GM23338 (cell line): Measurements from ENCODE around the gene OPTN. TPM values are rescaled to one million over a fixed set of nuclear protein-coding genes. Genes with fewer than 3 reads are reported as not detected.
A peak's percentile ranks its signal among the peaks of the same experiment; 100 is the strongest.

Source experiments
- ATAC-seq: fragments of 200-7000 bp; cut with Tn5 transposase; 3 replicates; pipeline ENCODE4 v1.9.1; 2020
- DNase-seq: peaks from one replicate; pipeline ENCODE4 v3.0.0-alpha.2; 2015; ENCODE audit warnings: low spot score
- H2AFZ ChIP-seq: fragments of 200-600 bp; sonication (generic); 2 replicates; pipeline ENCODE4 v1.8.0; 2016; ENCODE audit warnings: antibody characterized with exemption, mild to moderate bottlenecking, moderate library complexity
- H3F3A ChIP-seq: fragments of 200-600 bp; sonication (generic); replicated peaks from 2 replicates; pipeline ENCODE4 v1.8.0; 2017; ENCODE audit warnings: antibody characterized with exemption, mixed run types, low read depth
- H3K27ac ChIP-seq: fragments of 200-600 bp; sonication (generic); 2 replicates; pipeline ENCODE4 v1.6.1; 2016; ENCODE audit warnings: low read depth
- H3K27me3 ChIP-seq: fragments of 200-600 bp; sonication (generic); 2 replicates; pipeline ENCODE4 v1.8.0; 2016; ENCODE audit warnings: mild to moderate bottlenecking, mixed run types, moderate library complexity; ENCODE audit not compliant: insufficient read depth
- H3K36me3 ChIP-seq: fragments of 200-600 bp; sonication (generic); 2 replicates; pipeline ENCODE4 v1.8.0; 2016; ENCODE audit warnings: mild to moderate bottlenecking; ENCODE audit not compliant: insufficient read depth
- H3K4me1 ChIP-seq: fragments of 200-600 bp; sonication (generic); 2 replicates; pipeline ENCODE4 v1.8.0; 2016; ENCODE audit warnings: mild to moderate bottlenecking, moderate library complexity; ENCODE audit not compliant: insufficient read depth
- H3K4me2 ChIP-seq: fragments of 200-600 bp; sonication (generic); 2 replicates; pipeline ENCODE4 v1.7.1; 2017; ENCODE audit warnings: mixed run types
- H3K4me3 ChIP-seq: fragments of 200-600 bp; sonication (generic); 2 replicates; pipeline ENCODE4 v1.6.1; 2016; ENCODE audit warnings: mixed run types
- H3K79me2 ChIP-seq: fragments of 200-600 bp; sonication (generic); replicated peaks from 2 replicates; pipeline ENCODE4 v1.8.0; 2017; ENCODE audit warnings: mild to moderate bottlenecking; ENCODE audit not compliant: insufficient read depth
- H3K9me2 ChIP-seq: fragments of 200-600 bp; sonication (generic); 2 replicates; pipeline ENCODE4 v1.8.0; 2017; ENCODE audit not compliant: insufficient read depth
- H4K20me1 ChIP-seq: fragments of 200-600 bp; sonication (generic); replicated peaks from 2 replicates; pipeline ENCODE4 v1.8.0; 2017; ENCODE audit warnings: mild to moderate bottlenecking; ENCODE audit not compliant: insufficient read depth
- H3K27ac Mint-ChIP-seq: 2 replicates; pipeline ENCODE4 v1.8.0; 2020; ENCODE audit warnings: inconsistent platforms, mild to moderate bottlenecking, moderate library complexity, mixed read lengths
- H3K27me3 Mint-ChIP-seq: 3 replicates; pipeline ENCODE4 v1.8.0; 2022; ENCODE audit warnings: low read depth, mild to moderate bottlenecking, moderate library complexity, mixed read lengths, inconsistent platforms; ENCODE audit not compliant: insufficient read depth, poor library complexity
- H3K36me3 Mint-ChIP-seq: 3 replicates; pipeline ENCODE4 v1.8.0; 2021; ENCODE audit warnings: low read depth, mild to moderate bottlenecking, inconsistent platforms, moderate library complexity, mixed read lengths
- H3K4me1 Mint-ChIP-seq: 3 replicates; pipeline ENCODE4 v1.8.0; 2020; ENCODE audit warnings: mild to moderate bottlenecking, inconsistent platforms, mixed read lengths
- H3K4me3 Mint-ChIP-seq: 3 replicates; pipeline ENCODE4 v1.8.0; 2021; ENCODE audit warnings: moderate library complexity, mild to moderate bottlenecking, inconsistent platforms, mixed read lengths
- H3K9me3 Mint-ChIP-seq: 3 replicates; pipeline ENCODE4 v1.8.0; 2020; ENCODE audit warnings: moderate library complexity, mild to moderate bottlenecking, inconsistent platforms, mixed read lengths
- CREB1 ChIP-seq: fragments of 250-450 bp; sonication (Bioruptor Pico); IDR thresholded peaks from 2 replicates; pipeline ENCODE4 v1.5.0; 2020; ENCODE audit warnings: low read depth, mild to moderate bottlenecking, moderate library complexity
- CTCF ChIP-seq, 2 experiments: fragments of 200-600 bp in 1 of 2; sonication (generic) in 1 of 2; conservative IDR thresholded peaks; 2 replicates each; pipeline versions ENCODE4 v1.5.1 to v1.6.1; 2016 to 2017; ENCODE audit warnings: antibody characterized with exemption in 2 of 2, low read depth in 2 of 2, mild to moderate bottlenecking in 2 of 2, moderate library complexity in 1 of 2
- ETS1 ChIP-seq: IDR thresholded peaks from 2 replicates; pipeline ENCODE4 v1.6.1; 2016; ENCODE audit warnings: antibody characterized with exemption
- EZH2phosphoT487 ChIP-seq: fragments of 200-600 bp; sonication (generic); IDR thresholded peaks from one replicate; pipeline ENCODE4 v1.8.1; 2018; ENCODE audit warnings: antibody characterized with exemption; ENCODE audit not compliant: unreplicated experiment
- JUNB ChIP-seq: IDR thresholded peaks from one replicate; pipeline ENCODE4 v1.6.1; 2016; ENCODE audit warnings: antibody characterized with exemption; ENCODE audit not compliant: unreplicated experiment
- NANOG ChIP-seq: IDR thresholded peaks from 2 replicates; pipeline ENCODE4 v1.6.1; 2016; ENCODE audit warnings: antibody characterized with exemption, borderline replicate concordance
- POLR2AphosphoS5 ChIP-seq: IDR thresholded peaks from 2 replicates; pipeline ENCODE4 v1.6.1; 2016; ENCODE audit warnings: antibody characterized with exemption, low read depth
- ZNF114 ChIP-seq: fragments of 250-450 bp; sonication (Bioruptor Pico); IDR thresholded peaks from 2 replicates; pipeline ENCODE4 v1.5.0; 2020; ENCODE audit warnings: mild to moderate bottlenecking, moderate library complexity
- ZNF462 ChIP-seq: fragments of 250-450 bp; sonication (Bioruptor Pico); IDR thresholded peaks from 2 replicates; pipeline ENCODE4 v1.5.0; 2020; ENCODE audit warnings: mild to moderate bottlenecking, moderate library complexity
- polyA plus RNA-seq: library from polyadenylated mRNA; unstranded; fragments of >200 nt; fragmentation: Nextera tagmentation; extraction: Ambion mirVana; gene quantifications from 2 replicates; pipeline ENCODE4 v1.2.1, GENCODE V29; 2016
- total RNA-seq: library from RNA; depleted of rRNA; stranded (reverse); fragments of >200 nt; shearing (Covaris generic); gene quantifications from 2 replicates; pipeline ENCODE4 v1.2.3, GENCODE V29; 2014

The OPTN gene
- total and polyA plus RNA-seq, 2 experiments from 2014 or later = 6.0 to 13.0 TPM

GRCh38 chr10:13056456-13057077 is 43.4 kb upstream of the OPTN start:
- peak; percentile 71 for ATAC-seq
- Histone ChIP-seq H3K36me3 (no peaks in the 10 kb centered on the region), H3K9me2 (no peaks in the 10 kb centered on the region), H3K27me3 (no peaks in the 10 kb centered on the region), H3K27ac (no peak overlapping the region), H3K4me1 (peaks cover 14% of the 10 kb centered on the region), H2AFZ (no peak overlapping the region; the same call in 1 of the 2 replicates), H3K4me2 (no peak overlapping the region), H4K20me1 (no peaks in the 10 kb centered on the region), H3K79me2 (no peaks in the 10 kb centered on the region), H3K4me3 (no peak overlapping the region), H3F3A (no peaks in the 10 kb centered on the region)
- peaks cover 22% of the 10 kb centered on the region for H3K4me1 Mint-ChIP-seq
- peaks cover 2% of the 10 kb centered on the region for H3K27me3 Mint-ChIP-seq
- H3K4me3 Mint-ChIP-seq = no peak overlapping the region
- TF ChIP-seq POLR2AphosphoS5 (no peak), CTCF (conservative IDR thresholded peaks at IDR 0.05; ENCODE audit: low read depth in 2 of 2) (peak; percentile 46 to 74)
- no peak overlapping the region for H3K27ac Mint-ChIP-seq
- H3K36me3 Mint-ChIP-seq = no peaks in the 10 kb centered on the region
- no peaks in the 10 kb centered on the region for H3K9me3 Mint-ChIP-seq
- DNase-seq = peak; percentile 35

GRCh38 chr10:13062803-13063202 is 37.2 kb upstream of the OPTN start:
- Histone ChIP-seq H3K79me2 (no peaks in the 10 kb centered on the region), H3K27ac (no peak overlapping the region), H3K4me2 (no peak overlapping the region), H3K27me3 (no peaks in the 10 kb centered on the region), H2AFZ (no peak overlapping the region), H4K20me1 (no peaks in the 10 kb centered on the region), H3K4me3 (no peak overlapping the region), H3K4me1 (peaks cover 26% of the 10 kb centered on the region; the same call in 1 of the 2 replicates), H3K36me3 (no peaks in the 10 kb centered on the region), H3K9me2 (peaks cover 9% of the 10 kb centered on the region; the same call in 1 of the 2 replicates), H3F3A (no peaks in the 10 kb centered on the region)
- Mint-ChIP-seq H3K4me3 (no peak overlapping the region), H3K27me3 (no peaks in the 10 kb centered on the region), H3K36me3 (no peaks in the 10 kb centered on the region), H3K9me3 (no peaks in the 10 kb centered on the region), H3K4me1 (peaks cover 22% of the 10 kb centered on the region), H3K27ac (no peak overlapping the region)
- TF ChIP-seq NANOG (no peak), ZNF462 (CRISPR knock-in tag) (no peak), CREB1 (CRISPR knock-in tag) (no peak), ZNF114 (CRISPR knock-in tag) (no peak), CTCF (conservative IDR thresholded peaks at IDR 0.05; ENCODE audit: low read depth in 2 of 2) (no peak), ETS1 (no peak), JUNB (no peak), EZH2phosphoT487 (no peak)
- no peak for DNase-seq
- ATAC-seq = no peak
